Neuron (in vitro differentiated cells): ENCODE results near the gene TALDO1.
A peak's percentile ranks its signal among the peaks of the same experiment; 100 is the strongest.

Experiments
- H2AFZ ChIP-seq: one replicate; pipeline ENCODE4 v1.6.1; 2013; ENCODE audit warnings: low read depth, mild to moderate bottlenecking, inconsistent platforms, low read length, moderate library complexity
- H3K27me3 ChIP-seq: one replicate; pipeline ENCODE4 v1.6.1; 2013; ENCODE audit warnings: low read length; ENCODE audit not compliant: insufficient read depth
- H3K36me3 ChIP-seq: one replicate; pipeline ENCODE4 v1.6.1; 2013; ENCODE audit warnings: low read length; ENCODE audit not compliant: insufficient read depth
- H3K4me1 ChIP-seq: one replicate; pipeline ENCODE4 v1.6.1; 2013; ENCODE audit warnings: low read length; ENCODE audit not compliant: insufficient read depth
- H3K4me3 ChIP-seq: 2 replicates; pipeline ENCODE4 v1.5.1; 2013; ENCODE audit warnings: mild to moderate bottlenecking, low read length, moderate library complexity
- H3K9me3 ChIP-seq: one replicate; pipeline ENCODE4 v1.6.1; 2013; ENCODE audit warnings: low read length

The TALDO1 gene

DNA sequence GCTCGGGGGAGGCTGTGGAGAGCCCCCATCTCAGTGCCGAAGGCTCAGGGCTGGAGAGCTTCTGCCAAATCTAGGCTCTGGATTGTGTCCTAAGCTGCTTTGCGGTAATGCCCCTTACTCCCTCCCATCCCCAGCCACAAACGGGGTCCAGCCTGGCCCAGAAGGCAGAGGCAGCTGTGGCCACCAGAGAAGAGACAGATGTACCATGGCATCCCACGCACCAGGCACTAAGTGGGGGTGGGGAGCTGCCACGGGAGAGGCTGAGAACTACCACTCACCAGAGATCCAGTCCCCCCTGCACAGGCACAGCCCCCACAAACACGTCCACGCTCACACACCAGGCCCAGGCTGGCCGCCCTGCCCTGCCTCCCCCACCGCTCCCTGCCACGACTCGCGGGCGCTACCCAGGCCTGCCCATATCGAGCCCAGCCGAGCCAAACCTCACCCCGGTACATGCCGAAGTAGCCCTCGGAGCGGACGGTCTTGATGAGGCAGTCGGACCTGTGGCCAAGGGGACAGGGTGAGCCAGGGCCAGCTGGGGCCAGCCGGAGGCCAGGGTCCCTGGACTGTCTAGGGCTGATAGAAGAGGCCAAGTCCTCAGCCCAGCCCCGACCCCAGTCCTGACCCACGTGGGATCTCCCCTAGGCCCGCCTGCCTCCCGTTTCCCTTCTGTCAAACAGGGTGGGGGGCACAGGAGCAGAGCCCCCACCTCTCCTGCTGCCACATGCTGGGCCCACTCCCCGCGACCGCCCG is 46.9 kb downstream of the TALDO1 start:
- H3K36me3 ChIP-seq, result peaks cover 31% of the 10 kb centered on the region
- no peaks in the 10 kb centered on the region for H3K9me3 ChIP-seq
- no peak overlapping the region for H2AFZ ChIP-seq
- no peak overlapping the region for H3K4me3 ChIP-seq
- peaks cover 23% of the 10 kb centered on the region for H3K4me1 ChIP-seq
- no peaks in the 10 kb centered on the region for H3K27me3 ChIP-seq

GRCh38 chr11:794766-795633 is 47.7 kb downstream of the TALDO1 start:
- Histone ChIP-seq H3K27me3 (no peaks in the 10 kb centered on the region), H3K9me3 (no peaks in the 10 kb centered on the region), H3K36me3 (peaks cover 38% of the 10 kb centered on the region), H2AFZ (no peak overlapping the region), H3K4me3 (no peak overlapping the region), H3K4me1 (peaks cover 22% of the 10 kb centered on the region)

- Histone ChIP-seq H3K36me3 (peaks cover 47% of the 10 kb centered on the region), H3K4me1 (peaks cover 22% of the 10 kb centered on the region), H3K4me3 (peak overlapping the region; percentile 70)
Observed at GRCh38 chr11:795634-796564, 48.6 kb downstream of the TALDO1 start.

DNA sequence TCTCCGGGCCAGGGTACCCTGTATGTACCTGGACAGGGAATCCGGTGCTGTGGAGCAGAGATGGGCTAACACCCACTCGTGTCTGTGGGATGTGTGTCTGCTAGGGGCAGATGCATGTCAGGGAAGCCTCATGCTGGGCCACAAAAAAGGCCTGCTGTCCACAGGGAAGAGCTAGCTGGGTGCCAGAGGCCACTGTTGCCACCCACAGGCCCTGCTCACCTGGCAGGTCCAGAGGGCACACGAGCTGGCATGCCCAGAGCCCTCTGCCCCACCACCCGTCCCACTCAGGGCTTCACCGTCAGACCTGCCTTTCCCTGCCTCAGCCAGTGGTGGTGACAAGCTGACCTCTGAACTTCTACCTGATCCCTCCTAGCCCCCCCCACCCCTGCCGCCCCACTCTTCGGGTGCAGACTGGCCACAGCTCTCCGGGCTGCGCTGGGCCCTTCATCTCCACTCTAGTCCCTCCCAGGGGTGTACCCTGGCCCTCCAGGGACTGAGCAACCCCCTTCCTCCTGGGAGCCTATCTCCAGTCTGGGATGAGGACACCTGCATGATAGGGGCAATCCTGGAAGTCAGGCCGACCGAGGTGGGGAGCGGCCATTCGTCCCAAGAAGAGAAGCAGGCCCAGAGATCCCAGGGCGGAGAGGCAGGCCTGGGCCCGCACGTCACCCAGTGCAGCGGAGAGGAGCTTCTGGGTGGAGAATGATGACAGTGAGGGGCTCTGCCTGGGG is 49.5 kb downstream of the TALDO1 start:
- Histone ChIP-seq H3K4me1 (peaks cover 22% of the 10 kb centered on the region), H3K36me3 (peaks cover 50% of the 10 kb centered on the region), H3K9me3 (no peaks in the 10 kb centered on the region), H2AFZ (no peak overlapping the region), H3K4me3 (peak overlapping the region; percentile 70), H3K27me3 (no peaks in the 10 kb centered on the region)

More at GRCh38 chr11:795634-796564, 48.6 kb downstream of the TALDO1 start:
- Histone ChIP-seq H3K9me3 (no peaks in the 10 kb centered on the region), H2AFZ (no peak overlapping the region), H3K27me3 (no peaks in the 10 kb centered on the region)

GRCh38 chr11:797296-798092 is 50.2 kb downstream of the TALDO1 start:
- H3K4me1 ChIP-seq, result peaks cover 22% of the 10 kb centered on the region
- peaks cover 50% of the 10 kb centered on the region for H3K36me3 ChIP-seq
- no peaks in the 10 kb centered on the region for H3K27me3 ChIP-seq
- peak overlapping the region; percentile 70 for H3K4me3 ChIP-seq
- no peak overlapping the region for H2AFZ ChIP-seq
- H3K9me3 ChIP-seq, result no peaks in the 10 kb centered on the region

GRCh38 chr11:798093-798713 is 50.9 kb downstream of the TALDO1 start, which contains the start of gene SLC25A22:
TSS of gene SLC25A22 (minus strand) at chr11:798281. CDS start at chr11:795006, 3,275 bp downstream.
- Histone ChIP-seq H3K36me3 (peaks cover 47% of the 10 kb centered on the region), H3K9me3 (no peaks in the 10 kb centered on the region), H3K4me3 (peak within 1 kb of the TSS; percentile 70), H3K4me1 (peaks cover 23% of the 10 kb centered on the region), H2AFZ (no peak within 1 kb of the TSS), H3K27me3 (no peaks in the 10 kb centered on the region)

GRCh38 chr11:799641-800316 is 52.5 kb downstream of the TALDO1 start:
- Histone ChIP-seq H3K4me1 (peaks cover 37% of the 10 kb centered on the region), H3K27me3 (no peaks in the 10 kb centered on the region), H3K4me3 (no peak overlapping the region), H3K9me3 (no peaks in the 10 kb centered on the region), H2AFZ (no peak overlapping the region), H3K36me3 (peaks cover 35% of the 10 kb centered on the region)

DNA sequence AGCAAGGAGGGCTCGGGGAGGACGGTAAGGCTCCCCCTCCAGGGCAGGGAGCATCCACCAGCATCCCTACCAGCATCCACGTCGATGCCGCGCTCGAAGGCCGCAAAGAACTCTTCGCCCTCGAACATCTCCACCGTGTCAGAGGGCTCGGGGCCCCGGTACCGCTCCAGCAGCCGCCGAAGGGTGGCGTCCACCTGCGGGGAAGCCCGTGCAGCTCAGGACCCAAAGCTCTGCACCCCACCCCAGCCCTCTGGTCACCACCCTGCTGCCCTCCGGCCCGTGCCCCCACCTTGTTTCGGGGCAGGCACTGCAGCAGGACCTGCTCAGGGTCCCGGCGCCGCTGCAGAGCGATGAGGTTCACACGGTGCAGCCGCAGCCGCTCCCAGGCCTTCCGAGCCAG is 53.2 kb downstream of the TALDO1 start:
- Histone ChIP-seq H3K36me3 (peaks cover 35% of the 10 kb centered on the region), H3K9me3 (no peaks in the 10 kb centered on the region), H2AFZ (no peak overlapping the region), H3K27me3 (no peaks in the 10 kb centered on the region), H3K4me3 (no peak overlapping the region), H3K4me1 (peaks cover 36% of the 10 kb centered on the region)

DNA sequence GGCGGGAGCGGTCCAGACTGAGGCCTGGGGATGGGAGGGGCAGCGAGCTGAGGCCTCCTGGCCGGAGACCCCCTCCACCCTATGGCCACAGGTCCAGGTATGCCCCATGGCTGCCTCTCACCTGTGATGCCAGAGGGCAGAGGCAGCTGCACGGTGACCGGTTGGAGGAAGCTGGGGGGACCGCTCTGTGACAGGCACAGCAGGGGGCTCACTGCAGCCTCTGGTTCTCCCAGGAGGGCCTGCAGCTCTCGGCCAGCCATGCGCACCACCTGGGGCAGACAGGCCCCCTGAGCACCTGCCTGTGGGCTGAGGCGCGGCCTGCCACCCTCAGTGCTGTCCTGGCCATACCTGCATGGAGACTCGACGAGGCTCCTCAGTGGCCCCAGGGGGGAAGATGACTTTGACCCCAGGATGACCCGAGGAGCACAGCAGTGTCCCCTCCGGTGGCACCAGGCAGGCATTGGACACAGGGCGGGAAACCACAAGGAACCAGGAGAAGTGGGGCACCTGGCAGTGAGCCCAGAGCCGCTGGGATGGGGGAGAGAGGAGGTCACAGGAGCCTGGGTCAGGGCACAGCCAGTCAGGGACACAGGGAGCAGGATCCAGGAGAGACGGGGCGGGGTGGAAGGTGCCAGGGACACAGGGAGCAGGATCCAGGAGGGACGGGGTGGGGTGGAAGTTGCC is 54.0 kb downstream of the TALDO1 start:
- Histone ChIP-seq H3K27me3 (no peaks in the 10 kb centered on the region), H3K36me3 (peaks cover 35% of the 10 kb centered on the region), H3K4me3 (no peak overlapping the region), H2AFZ (no peak overlapping the region), H3K4me1 (peaks cover 31% of the 10 kb centered on the region), H3K9me3 (no peaks in the 10 kb centered on the region)

- H3K4me3 ChIP-seq, result no peak overlapping the region
- no peaks in the 10 kb centered on the region for H3K9me3 ChIP-seq
- no peaks in the 10 kb centered on the region for H3K27me3 ChIP-seq
- no peak overlapping the region for H2AFZ ChIP-seq
- H3K4me1 ChIP-seq, result peaks cover 23% of the 10 kb centered on the region
- H3K36me3 ChIP-seq, result peaks cover 35% of the 10 kb centered on the region
Observed at GRCh38 chr11:802018-802617, 54.9 kb downstream of the TALDO1 start.
